ENCODE data around the gene PPP2CA. TPM values are rescaled to one million over a fixed set of nuclear protein-coding genes. Genes with fewer than 3 reads are reported as not detected.

PPP2CA gene
- total and polyA plus RNA-seq, 2 experiments from 2014 or later: 184 to 223 TPM

DNA sequence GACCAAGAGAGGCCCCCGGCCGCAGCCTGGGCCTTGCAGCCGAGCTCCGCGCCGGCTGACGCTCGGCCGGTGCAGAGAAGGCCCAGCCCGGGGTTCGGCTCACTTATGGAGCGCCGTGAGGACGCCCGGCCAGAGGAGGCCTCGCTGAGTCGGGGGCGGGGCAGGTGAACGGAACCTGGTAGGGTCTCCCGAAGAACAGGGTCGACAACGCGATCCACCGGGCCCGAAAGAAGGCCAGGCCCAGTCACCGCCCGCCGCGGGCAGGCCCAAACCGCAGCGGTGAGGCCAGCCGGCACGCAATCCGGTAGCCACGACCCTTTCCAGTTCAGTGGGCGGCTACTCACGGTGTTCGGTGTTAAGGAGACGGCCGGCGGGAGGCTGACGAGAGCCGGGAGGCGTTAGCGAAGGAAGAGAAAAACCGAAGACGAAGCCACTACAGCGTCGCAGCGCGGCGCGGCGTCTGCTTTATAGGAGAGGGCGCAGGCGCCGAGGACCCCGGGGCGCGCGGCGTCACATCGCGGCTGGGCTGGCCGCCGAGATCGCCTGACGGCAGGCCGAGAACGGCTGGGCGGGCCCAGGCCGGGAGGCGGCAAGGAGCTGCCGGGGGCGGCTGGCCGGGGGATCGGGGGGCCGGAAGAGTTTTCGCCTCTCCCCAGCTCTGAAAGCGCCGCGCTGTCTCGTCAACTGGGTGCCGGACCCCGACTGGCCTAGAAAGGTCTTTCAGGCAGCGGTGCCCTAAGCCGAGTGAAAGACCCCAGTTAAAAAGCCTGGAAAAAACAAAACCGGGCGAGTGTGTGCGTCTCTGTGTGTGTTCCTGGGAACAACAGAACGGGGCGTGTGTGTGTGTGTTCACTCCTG lies 49.1 kb downstream of the PPP2CA start, which contains the start of gene SKP1:
Gene SKP1, minus strand, starts transcription at position 440 of the 858 bp plus-strand sequence. CDS start 2,928 bp downstream, outside the sequence.
- Histone ChIP-seq H3K9me3 (ENCODE audit: low read depth) (no peaks in the 10 kb centered on the region), H2AFZ (peak within 1 kb of the TSS; percentile 73), H3K27ac (peak within 1 kb of the TSS; percentile 91), H3F3A (ENCODE audit: insufficient read depth) (peaks cover 21% of the 10 kb centered on the region), H3K36me3 (ENCODE audit: low read depth) (peaks cover 8% of the 10 kb centered on the region), H3K4me1 (ENCODE audit: insufficient read depth) (peaks cover 17% of the 10 kb centered on the region), H3K27me3 (replicated peaks; ENCODE audit: insufficient read depth) (no peaks in the 10 kb centered on the region), H3K4me2 (ENCODE audit: unreplicated experiment) (peak within 1 kb of the TSS; percentile 96), H3K4me3 (peak within 1 kb of the TSS; percentile 87), H3K79me2 (ENCODE audit: insufficient read depth) (peaks cover 50% of the 10 kb centered on the region), H3K9ac (peak within 1 kb of the TSS; percentile 95), H3K9me2 (ENCODE audit: insufficient read depth) (no peaks in the 10 kb centered on the region), H4K20me1 (ENCODE audit: insufficient read depth) (peaks cover 17% of the 10 kb centered on the region)
- TF ChIP-seq EZH2phosphoT487 (IDR thresholded peaks at IDR 0.05; ENCODE audit: insufficient read depth, low read depth) (no peak), EZH2 (IDR thresholded peaks at IDR 0.05; ENCODE audit: insufficient read depth, poor library complexity, severe bottlenecking) (no peak)
- WGBS, 2 experiments (ENCODE audit: low coverage in 1 of 2, low lambda C conversion rate in 2 of 2, missing lambda C conversion rate in 2 of 2): 1 to 2% methylated on average over 77 to 91 of the region's 92 CpGs
- in situ Hi-C loops (cut with MboI): loop anchor here (25.0 kb wide), 1 partner anchor 411 kb away; no protein-coding TSS in a partner anchor
- DNase-seq: peak; percentile 92

DNA sequence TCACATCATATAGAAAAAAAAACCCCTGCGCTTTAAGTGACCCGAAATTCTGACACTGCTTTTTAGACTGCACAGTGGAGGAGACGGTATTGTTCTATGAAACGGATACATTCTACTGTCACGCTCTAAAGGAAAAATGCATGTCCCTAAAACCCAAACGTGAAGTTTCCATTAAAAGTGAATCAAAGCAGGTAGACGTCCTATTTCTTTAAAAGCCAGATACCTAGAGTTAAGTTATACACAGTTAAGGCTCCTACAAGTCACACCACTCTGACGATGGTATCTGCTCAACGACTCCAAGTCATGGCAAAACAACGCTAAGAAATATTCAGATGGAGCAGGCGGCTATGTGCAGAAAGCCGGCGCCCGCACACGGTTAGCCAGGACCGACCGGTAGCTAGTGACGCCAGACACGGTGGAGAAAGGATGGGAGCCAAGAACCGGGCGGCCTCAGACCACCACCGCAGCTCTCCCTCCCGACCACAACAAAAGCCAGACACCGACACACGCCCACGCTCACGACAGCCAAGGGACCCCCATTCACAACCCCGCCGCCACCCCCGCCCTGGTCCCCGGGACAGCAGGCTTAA lies 49.9 kb downstream of the PPP2CA start:
- TF ChIP-seq EZH2phosphoT487 (IDR thresholded peaks at IDR 0.05; ENCODE audit: insufficient read depth, low read depth): no peak
- Histone ChIP-seq H3K9me2 (ENCODE audit: insufficient read depth) (no peaks in the 10 kb centered on the region), H3K9ac (peak overlapping the region; percentile 95), H3K9me3 (ENCODE audit: low read depth) (no peaks in the 10 kb centered on the region), H4K20me1 (ENCODE audit: insufficient read depth) (peaks cover 17% of the 10 kb centered on the region), H3K36me3 (ENCODE audit: low read depth) (peaks cover 15% of the 10 kb centered on the region), H3K4me3 (peak overlapping the region; percentile 87), H3K79me2 (ENCODE audit: insufficient read depth) (peaks cover 57% of the 10 kb centered on the region), H3K27me3 (replicated peaks; ENCODE audit: insufficient read depth) (no peaks in the 10 kb centered on the region), H3F3A (ENCODE audit: insufficient read depth) (peaks cover 21% of the 10 kb centered on the region), H3K27ac (peak overlapping the region; percentile 91), H3K4me2 (ENCODE audit: unreplicated experiment) (peak overlapping the region; percentile 96), H2AFZ (peak overlapping the region; percentile 73; the same call in 1 of the 2 replicates), H3K4me1 (ENCODE audit: insufficient read depth) (peaks cover 17% of the 10 kb centered on the region)
- 0 to 1% methylated on average over 23 to 26 of the region's 31 CpGs for WGBS, 2 experiments (ENCODE audit: low coverage in 1 of 2, low lambda C conversion rate in 2 of 2, missing lambda C conversion rate in 2 of 2)
- DNase-seq: peak; percentile 71
- in situ Hi-C loops (cut with MboI): loop anchor here (25.0 kb wide), 1 partner anchor 411 kb away; no protein-coding TSS in a partner anchor

GRCh38 chr5:134174841-134175839 lies 50.7 kb downstream of the PPP2CA start:
- in situ Hi-C loops (cut with MboI): loop anchor here (25.0 kb wide), 1 partner anchor 412 kb away; no protein-coding TSS in a partner anchor
- Histone ChIP-seq H3K4me1 (ENCODE audit: insufficient read depth) (peaks cover 17% of the 10 kb centered on the region), H4K20me1 (ENCODE audit: insufficient read depth) (peaks cover 17% of the 10 kb centered on the region), H2AFZ (no peak overlapping the region), H3K4me3 (peak overlapping the region; percentile 87), H3K4me2 (ENCODE audit: unreplicated experiment) (peak overlapping the region; percentile 96), H3F3A (ENCODE audit: insufficient read depth) (peaks cover 26% of the 10 kb centered on the region), H3K9ac (peak overlapping the region; percentile 95), H3K9me3 (ENCODE audit: low read depth) (no peaks in the 10 kb centered on the region), H3K36me3 (ENCODE audit: low read depth) (peaks cover 23% of the 10 kb centered on the region), H3K27me3 (replicated peaks; ENCODE audit: insufficient read depth) (no peaks in the 10 kb centered on the region), H3K27ac (peak overlapping the region; percentile 91), H3K9me2 (ENCODE audit: insufficient read depth) (no peaks in the 10 kb centered on the region), H3K79me2 (ENCODE audit: insufficient read depth) (peaks cover 66% of the 10 kb centered on the region)
- DNase-seq: peak; percentile 63
- 11% methylated on average over 10 of the region's 10 CpGs for WGBS, 2 experiments (ENCODE audit: low coverage in 1 of 2, low lambda C conversion rate in 2 of 2, missing lambda C conversion rate in 2 of 2)
- TF ChIP-seq EZH2phosphoT487 (IDR thresholded peaks at IDR 0.05; ENCODE audit: insufficient read depth, low read depth) (no peak), EZH2 (IDR thresholded peaks at IDR 0.05; ENCODE audit: insufficient read depth, poor library complexity, severe bottlenecking) (no peak)

All from GM23248 (cell line).